TTC549 (cell line): ENCODE data around the gene CD58.

Source experiments
- FAIRE-seq: peaks from 2 replicates; lab custom pipeline; 2012; peaks lifted over from hg19 to GRCh38; lab: Jason Lieb, UNC

Gene CD58

GRCh38 chr1:116508085-116508983, 62.5 kb downstream of the CD58 start:
- no peak for FAIRE-seq

GRCh38 chr1:116507631-116508030, 63.2 kb downstream of the CD58 start:
- FAIRE-seq: no peak

GRCh38 chr1:116506132-116507004, 64.5 kb downstream of the CD58 start:
- no peak for FAIRE-seq

GRCh38 chr1:116504308-116505156, 66.3 kb downstream of the CD58 start:
- no peak for FAIRE-seq

GRCh38 chr1:116503546-116504307, 67.1 kb downstream of the CD58 start:
- no peak for FAIRE-seq

- no peak for FAIRE-seq
Observed at GRCh38 chr1:116502671-116503314, 68.0 kb downstream of the CD58 start.

GRCh38 chr1:116501870-116502244, 69.0 kb downstream of the CD58 start:
- no peak for FAIRE-seq

- no peak for FAIRE-seq
Observed at GRCh38 chr1:116501125-116501869, 69.5 kb downstream of the CD58 start.

- no peak for FAIRE-seq
Observed at GRCh38 chr1:116498789-116499628, 71.8 kb downstream of the CD58 start.

GRCh38 chr1:116497656-116498055, 73.2 kb downstream of the CD58 start:
- FAIRE-seq: no peak

GRCh38 chr1:116496898-116497297, 73.9 kb downstream of the CD58 start:
- no peak for FAIRE-seq

GRCh38 chr1:116496380-116496779, 74.4 kb downstream of the CD58 start:
- FAIRE-seq: no peak

- FAIRE-seq: no peak
Observed at GRCh38 chr1:116495535-116495934, 75.3 kb downstream of the CD58 start.

- no peak for FAIRE-seq
Observed at GRCh38 chr1:116494745-116495144, 76.1 kb downstream of the CD58 start.

- no peak for FAIRE-seq
Observed at GRCh38 chr1:116494353-116494692, 76.5 kb downstream of the CD58 start.

- no peak for FAIRE-seq
Observed at GRCh38 chr1:116493484-116494352, 77.1 kb downstream of the CD58 start.

- FAIRE-seq: no peak
Observed at GRCh38 chr1:116493036-116493435, 77.8 kb downstream of the CD58 start.

- no peak for FAIRE-seq
Observed at GRCh38 chr1:116492358-116492811, 78.4 kb downstream of the CD58 start.
